ENCODE data around the gene DHODH.

DNA sequence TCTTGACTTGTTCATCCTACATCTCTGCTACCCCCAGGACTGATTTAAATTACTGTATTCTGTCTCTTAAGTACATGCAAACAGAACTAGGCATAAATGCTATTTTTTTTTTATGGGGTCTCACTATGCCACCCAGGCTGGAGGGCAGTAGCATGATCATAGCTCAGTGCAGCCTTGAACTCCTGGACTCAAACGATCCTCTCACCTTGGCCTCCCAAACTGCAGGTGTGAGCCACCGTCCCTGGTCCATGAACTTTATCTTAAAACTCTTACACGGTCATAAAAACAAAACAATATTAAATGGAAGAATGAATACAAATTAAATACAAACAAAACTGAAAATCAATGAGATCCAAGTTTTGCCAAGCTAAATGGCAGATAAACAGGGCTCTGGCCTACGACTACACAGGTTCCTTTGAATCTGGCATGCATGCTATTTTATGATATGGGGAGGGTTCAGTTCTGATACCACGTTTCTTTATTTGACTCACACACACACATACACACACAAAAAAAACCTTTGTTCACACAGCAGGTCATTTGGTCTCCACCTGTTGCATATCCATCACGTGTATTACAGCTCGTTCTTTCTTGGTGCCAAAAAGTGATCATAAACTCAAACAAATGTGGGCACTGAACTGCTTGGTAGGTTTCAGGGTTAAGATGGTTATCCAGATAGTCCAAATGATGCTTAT is 7.2 kb upstream of the DHODH start:
- TF ChIP-seq, protein P1, sequence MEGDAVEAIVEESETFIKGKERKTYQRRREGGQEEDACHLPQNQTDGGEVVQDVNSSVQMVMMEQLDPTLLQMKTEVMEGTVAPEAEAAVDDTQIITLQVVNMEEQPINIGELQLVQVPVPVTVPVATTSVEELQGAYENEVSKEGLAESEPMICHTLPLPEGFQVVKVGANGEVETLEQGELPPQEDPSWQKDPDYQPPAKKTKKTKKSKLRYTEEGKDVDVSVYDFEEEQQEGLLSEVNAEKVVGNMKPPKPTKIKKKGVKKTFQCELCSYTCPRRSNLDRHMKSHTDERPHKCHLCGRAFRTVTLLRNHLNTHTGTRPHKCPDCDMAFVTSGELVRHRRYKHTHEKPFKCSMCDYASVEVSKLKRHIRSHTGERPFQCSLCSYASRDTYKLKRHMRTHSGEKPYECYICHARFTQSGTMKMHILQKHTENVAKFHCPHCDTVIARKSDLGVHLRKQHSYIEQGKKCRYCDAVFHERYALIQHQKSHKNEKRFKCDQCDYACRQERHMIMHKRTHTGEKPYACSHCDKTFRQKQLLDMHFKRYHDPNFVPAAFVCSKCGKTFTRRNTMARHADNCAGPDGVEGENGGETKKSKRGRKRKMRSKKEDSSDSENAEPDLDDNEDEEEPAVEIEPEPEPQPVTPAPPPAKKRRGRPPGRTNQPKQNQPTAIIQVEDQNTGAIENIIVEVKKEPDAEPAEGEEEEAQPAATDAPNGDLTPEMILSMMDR (IDR thresholded peaks at IDR 0.05) = no peak
- no peak for TF ChIP-seq POLR2A (IDR thresholded peaks at IDR 0.05)

Measured in thyroid gland (tissue), 4 donors.